Eye (tissue), 1 donor: ENCODE results near the gene CLTRN.
"Not testable (repeated sequence)": the region's sequence is repeated elsewhere in the genome, so short reads cannot be mapped to it uniquely, and the experiment has no call there.

Source experiments
- DNase-seq: peaks from one replicate; pipeline ENCODE4 v3.0.0-alpha.2; 2015

CLTRN gene

GRCh38 chrX:15664487-15665444, at the start of gene CLTRN:
CLTRN (minus strand) TSS chrX:15664805; CDS start chrX:15664775, 30 bp downstream.
- no peak for DNase-seq

GRCh38 chrX:15704273-15704672, 39.7 kb upstream of the CLTRN start:
- not testable (repeated sequence) for DNase-seq

GRCh38 chrX:15703809-15704208, 39.2 kb upstream of the CLTRN start:
- DNase-seq, result not testable (repeated sequence)

- DNase-seq, result no peak
Measured at GRCh38 chrX:15702488-15703371, 38.1 kb upstream of the CLTRN start.

GRCh38 chrX:15696516-15696915, 31.9 kb upstream of the CLTRN start:
- DNase-seq, result no peak

GRCh38 chrX:15694941-15695451, 30.4 kb upstream of the CLTRN start:
- DNase-seq, result no peak

- peak; percentile 87 for DNase-seq
Measured at GRCh38 chrX:15686818-15687685, 22.4 kb upstream of the CLTRN start.

GRCh38 chrX:15683193-15683592, 18.6 kb upstream of the CLTRN start:
- no peak for DNase-seq

GRCh38 chrX:15681433-15681832, 16.8 kb upstream of the CLTRN start:
- no peak for DNase-seq

GRCh38 chrX:15680401-15680800, 15.8 kb upstream of the CLTRN start:
- no peak for DNase-seq

- DNase-seq, result no peak
Measured at GRCh38 chrX:15679246-15679645, 14.6 kb upstream of the CLTRN start.

- no peak for DNase-seq
Measured at GRCh38 chrX:15678339-15678738, 13.7 kb upstream of the CLTRN start.

GRCh38 chrX:15676886-15677285, 12.3 kb upstream of the CLTRN start:
- no peak for DNase-seq

- DNase-seq, result no peak
Measured at GRCh38 chrX:15675490-15675921, 10.9 kb upstream of the CLTRN start.

- peak; percentile 95 for DNase-seq
Measured at GRCh38 chrX:15674841-15675489, 10.4 kb upstream of the CLTRN start.

GRCh38 chrX:15674514-15674840, 9.9 kb upstream of the CLTRN start:
- DNase-seq, result no peak

GRCh38 chrX:15673970-15674369, 9.4 kb upstream of the CLTRN start:
- DNase-seq, result peak; percentile 5

GRCh38 chrX:15672881-15673280, 8.3 kb upstream of the CLTRN start:
- peak; percentile 38 for DNase-seq

GRCh38 chrX:15663439-15663838, 1.2 kb downstream of the CLTRN start:
- no peak for DNase-seq

- not testable (repeated sequence) for DNase-seq
Measured at GRCh38 chrX:15654804-15655203, 9.8 kb downstream of the CLTRN start.

GRCh38 chrX:15653961-15654360, 10.6 kb downstream of the CLTRN start:
- no peak for DNase-seq

- not testable (repeated sequence) for DNase-seq
Measured at GRCh38 chrX:15647510-15647909, 17.1 kb downstream of the CLTRN start.
